OCI-LY7 (cell line): ENCODE data around the gene HECA. TPM values are rescaled to one million over a fixed set of nuclear protein-coding genes. Genes with fewer than 3 reads are reported as not detected.

Source experiments
- BruUV-seq: library from RNA; stranded (reverse); fragments of 400-500 nt; replicated peaks from 2 replicates; lab custom pipeline; 2021; lab: Mats Ljungman, UMichigan
- CTCF ChIA-PET: fragments of 300-600 bp; sonication (Branson Sonifier 250); formaldehyde crosslinking; loops from one replicate; lab custom pipeline; 2022; ENCODE audit warnings: antibody characterized with exemption; ENCODE audit not compliant: unreplicated experiment; lab: Charles Lee
- POLR2A ChIA-PET: fragments of 300-600 bp; sonication (Branson Sonifier 250); formaldehyde crosslinking; loops from one replicate; lab custom pipeline; 2022; ENCODE audit warnings: antibody characterized with exemption; lab: Charles Lee
- DNase-seq: peaks from one replicate; pipeline ENCODE4 v3.0.0-alpha.2; 2015; ENCODE audit warnings: low spot score
- H2AFZ ChIP-seq: fragments of 200-600 bp; sonication (generic), shearing (Covaris generic); 2 replicates; pipeline ENCODE4 v1.6.1; 2014; ENCODE audit warnings: mild to moderate bottlenecking, antibody characterized with exemption, low read length, moderate library complexity
- H3K27ac ChIP-seq: fragments of 200-600 bp; sonication (generic); 2 replicates; pipeline ENCODE4 v1.5.1; 2014; ENCODE audit warnings: mixed run types, low read depth, mild to moderate bottlenecking, moderate library complexity, low read length, inconsistent platforms; ENCODE audit not compliant: poor library complexity, severe bottlenecking
- H3K36me3 ChIP-seq: fragments of 200-600 bp; sonication (generic); 2 replicates; pipeline ENCODE4 v1.6.1; 2014; ENCODE audit warnings: mild to moderate bottlenecking, antibody characterized with exemption, low read length, moderate library complexity, mixed read lengths; ENCODE audit not compliant: insufficient read depth
- H3K4me1 ChIP-seq: fragments of 200-600 bp; sonication (generic); 2 replicates; pipeline ENCODE4 v1.5.1; 2014; ENCODE audit warnings: mild to moderate bottlenecking, low read length; ENCODE audit not compliant: insufficient read depth, poor library complexity, severe bottlenecking
- H3K4me2 ChIP-seq: fragments of 200-600 bp; sonication (generic); 2 replicates; pipeline ENCODE4 v1.6.1; 2014; ENCODE audit warnings: mild to moderate bottlenecking, low read length
- H3K4me3 ChIP-seq: fragments of 200-600 bp; sonication (generic); 2 replicates; pipeline ENCODE4 v1.5.1; 2014; ENCODE audit warnings: mild to moderate bottlenecking, low read depth, low read length; ENCODE audit not compliant: poor library complexity, severe bottlenecking
- H3K79me2 ChIP-seq: fragments of 200-600 bp; sonication (generic); 2 replicates; pipeline ENCODE4 v1.6.1; 2016; ENCODE audit warnings: low read depth, mild to moderate bottlenecking, low read length, moderate library complexity, mixed read lengths; ENCODE audit not compliant: insufficient read depth
- H3K9me2 ChIP-seq: fragments of 200-600 bp; sonication (generic); 2 replicates; pipeline ENCODE4 v1.6.1; 2016; ENCODE audit warnings: mild to moderate bottlenecking, low read length, mixed read lengths; ENCODE audit not compliant: insufficient read depth
- H3K9me3 ChIP-seq: fragments of 200-600 bp; sonication (generic); 2 replicates; pipeline ENCODE4 v1.6.1; 2014; ENCODE audit warnings: mild to moderate bottlenecking, mixed run types, low read length, mixed read lengths
- H4K20me1 ChIP-seq: fragments of 200-600 bp; sonication (generic); 2 replicates; pipeline ENCODE4 v1.6.1; 2014; ENCODE audit warnings: mild to moderate bottlenecking, antibody characterized with exemption, low read length, moderate library complexity, mixed read lengths; ENCODE audit not compliant: insufficient read depth
- EZH2phosphoT487 ChIP-seq: fragments of 200-600 bp; sonication (generic); IDR thresholded peaks from 2 replicates; pipeline ENCODE4 v1.6.1; 2018; ENCODE audit warnings: low read depth, borderline replicate concordance, mild to moderate bottlenecking, mixed run types, antibody characterized with exemption, low read length, moderate library complexity, mixed read lengths
- intact Hi-C: fragments of 100-400 bp; cut with micrococcal nuclease; formaldehyde crosslinking; loops from one replicate; pipeline ENCODE4 v1.10.0; 2022; ENCODE audit not compliant: unreplicated experiment
- total RNA-seq, 2 experiments: library from RNA; depleted of rRNA in 1 of 2; stranded (reverse); fragments of >200 nt in 1 of 2; shearing (Covaris generic) in 1 of 2; gene quantifications; 2 replicates each; pipeline ENCODE4 v1.2.3, GENCODE V29; 2014 to 2022
- TF ChIP-seq, protein P1 (sequence below): fragments of 200-600 bp; sonication (generic); conservative IDR thresholded peaks from 2 replicates; pipeline ENCODE4 v1.5.1; 2014; ENCODE audit warnings: mild to moderate bottlenecking, antibody characterized with exemption, low read length, moderate library complexity, mixed read lengths

HECA gene
- total RNA-seq, 2 experiments from 2014 or later = 21.9 to 23.3 TPM

DNA sequence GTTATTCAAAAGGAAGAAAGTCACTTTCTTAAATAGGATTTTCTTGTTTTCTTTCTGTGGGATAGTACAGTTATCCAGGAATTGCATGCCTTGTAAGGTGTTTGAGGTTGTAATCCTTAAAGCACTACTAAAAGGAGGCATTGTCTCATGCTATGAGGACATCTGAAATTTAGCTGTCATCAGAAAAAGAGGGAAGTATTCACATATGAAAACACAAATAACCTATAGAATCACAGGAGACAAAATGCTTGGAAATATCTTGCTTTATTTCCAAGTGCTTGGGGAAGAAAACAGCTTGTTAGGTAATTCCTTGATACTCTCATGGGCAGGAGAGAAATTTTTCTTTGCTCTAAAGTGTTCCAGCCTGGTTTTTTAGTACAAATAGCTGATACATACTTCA lies 40.1 kb downstream of the HECA start:
- peaks cover 9% of the 10 kb centered on the region; the same call in 1 of the 2 replicates for H3K9me3 ChIP-seq
- H3K79me2 ChIP-seq = no peaks in the 10 kb centered on the region
- ChIA-PET POLR2A (interaction anchor here (0.8 to 2.3 kb wide), 6 partner anchors 10 to 481 kb away, joined by 3 to 13 read pairs (median 4); partner anchors contain the start of gene CITED2), CTCF (interaction anchor here (1.2 to 1.3 kb wide), 2 partner anchors 9 to 44 kb away, joined by 3 read pairs; no protein-coding TSS in a partner anchor)
- TF ChIP-seq, protein P1, sequence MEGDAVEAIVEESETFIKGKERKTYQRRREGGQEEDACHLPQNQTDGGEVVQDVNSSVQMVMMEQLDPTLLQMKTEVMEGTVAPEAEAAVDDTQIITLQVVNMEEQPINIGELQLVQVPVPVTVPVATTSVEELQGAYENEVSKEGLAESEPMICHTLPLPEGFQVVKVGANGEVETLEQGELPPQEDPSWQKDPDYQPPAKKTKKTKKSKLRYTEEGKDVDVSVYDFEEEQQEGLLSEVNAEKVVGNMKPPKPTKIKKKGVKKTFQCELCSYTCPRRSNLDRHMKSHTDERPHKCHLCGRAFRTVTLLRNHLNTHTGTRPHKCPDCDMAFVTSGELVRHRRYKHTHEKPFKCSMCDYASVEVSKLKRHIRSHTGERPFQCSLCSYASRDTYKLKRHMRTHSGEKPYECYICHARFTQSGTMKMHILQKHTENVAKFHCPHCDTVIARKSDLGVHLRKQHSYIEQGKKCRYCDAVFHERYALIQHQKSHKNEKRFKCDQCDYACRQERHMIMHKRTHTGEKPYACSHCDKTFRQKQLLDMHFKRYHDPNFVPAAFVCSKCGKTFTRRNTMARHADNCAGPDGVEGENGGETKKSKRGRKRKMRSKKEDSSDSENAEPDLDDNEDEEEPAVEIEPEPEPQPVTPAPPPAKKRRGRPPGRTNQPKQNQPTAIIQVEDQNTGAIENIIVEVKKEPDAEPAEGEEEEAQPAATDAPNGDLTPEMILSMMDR = no peak
- TF ChIP-seq EZH2phosphoT487 = no peak
- peaks cover 34% of the 10 kb centered on the region for H3K4me1 ChIP-seq
- no peaks in the 10 kb centered on the region for H4K20me1 ChIP-seq
- H3K4me3 ChIP-seq = no peak overlapping the region
- H3K27ac ChIP-seq = peak overlapping the region; percentile 12
- no peak for DNase-seq
- intact Hi-C loops = loop anchor here (5.0 kb wide), 1 partner anchor 48 kb away; no protein-coding TSS in a partner anchor
- H3K9me2 ChIP-seq = no peaks in the 10 kb centered on the region
- H3K36me3 ChIP-seq = peaks cover 48% of the 10 kb centered on the region
- H3K4me2 ChIP-seq = peak overlapping the region; percentile 38
- BruUV-seq = no TSS peak
- H2AFZ ChIP-seq = no peak overlapping the region

DNA sequence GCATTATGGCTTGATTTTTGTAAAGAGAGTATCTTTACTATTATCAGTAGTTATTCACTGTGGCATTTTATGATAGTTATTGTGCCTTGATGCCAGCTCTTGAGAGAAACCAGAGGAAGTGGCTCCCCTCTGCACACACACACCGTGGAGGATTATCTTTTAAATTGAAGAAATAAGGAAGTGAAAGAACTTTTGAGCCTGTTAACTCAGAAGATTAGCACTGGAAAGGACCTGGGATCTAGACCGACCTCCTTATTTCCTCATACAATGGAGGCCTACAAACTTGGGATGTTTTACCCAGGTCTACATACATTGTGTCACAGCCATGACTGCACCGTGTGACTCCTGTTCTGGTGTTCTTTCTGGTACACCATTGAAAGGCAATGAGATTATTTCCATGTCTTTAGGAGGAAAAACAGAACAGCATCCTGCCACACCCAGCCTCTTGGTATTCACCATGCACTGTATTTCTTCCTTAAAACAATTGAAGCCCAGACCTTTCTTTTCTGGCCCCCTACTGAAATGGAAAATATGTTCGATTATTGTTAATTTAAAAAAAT lies 40.6 kb downstream of the HECA start:
- BruUV-seq = no TSS peak
- no peak overlapping the region for H2AFZ ChIP-seq
- H3K9me2 ChIP-seq = no peaks in the 10 kb centered on the region
- H3K79me2 ChIP-seq = no peaks in the 10 kb centered on the region
- no peak for TF ChIP-seq EZH2phosphoT487
- TF ChIP-seq, protein P1 = no peak
- intact Hi-C loops = loop anchor here (5.0 kb wide), 1 partner anchor 48 kb away; no protein-coding TSS in a partner anchor
- no peak overlapping the region for H3K4me3 ChIP-seq
- peaks cover 53% of the 10 kb centered on the region for H3K36me3 ChIP-seq
- ChIA-PET CTCF (interaction anchor here (1.2 to 1.3 kb wide), 2 partner anchors 10 to 44 kb away, joined by 3 read pairs; no protein-coding TSS in a partner anchor), POLR2A (interaction anchor here (0.8 to 2.3 kb wide), 6 partner anchors 11 to 481 kb away, joined by 3 to 13 read pairs (median 4); partner anchors contain the start of gene CITED2)
- DNase-seq = peak; percentile 68
- no peaks in the 10 kb centered on the region for H4K20me1 ChIP-seq
- H3K9me3 ChIP-seq = peaks cover 9% of the 10 kb centered on the region; the same call in 1 of the 2 replicates
- H3K4me2 ChIP-seq = peak overlapping the region; percentile 38
- H3K27ac ChIP-seq = peak overlapping the region; percentile 12
- peaks cover 34% of the 10 kb centered on the region for H3K4me1 ChIP-seq

DNA sequence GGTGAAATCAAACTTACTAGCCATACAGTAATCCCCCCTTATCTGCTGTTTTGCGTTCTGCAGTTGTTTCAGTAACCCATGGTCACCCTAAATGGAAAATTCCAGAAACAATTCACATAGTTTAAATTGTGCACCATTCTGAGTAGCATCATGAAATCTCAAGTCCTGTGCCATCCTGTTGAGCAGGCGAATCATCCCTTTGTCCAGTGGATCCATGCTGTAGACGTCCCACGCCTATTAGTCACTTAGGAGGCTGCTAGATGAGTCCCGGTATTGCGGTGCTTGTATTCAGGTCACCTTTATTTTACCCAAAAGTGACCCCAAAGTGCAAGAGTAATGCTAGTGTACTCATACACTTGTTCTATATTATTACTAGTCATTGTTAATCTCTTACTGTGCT lies 46.4 kb downstream of the HECA start:
- Histone ChIP-seq H3K4me1 (peaks cover 17% of the 10 kb centered on the region), H4K20me1 (no peaks in the 10 kb centered on the region), H3K9me3 (peaks cover 9% of the 10 kb centered on the region; the same call in 1 of the 2 replicates), H3K4me3 (no peak overlapping the region), H2AFZ (no peak overlapping the region), H3K36me3 (peaks cover 50% of the 10 kb centered on the region), H3K4me2 (no peak overlapping the region), H3K27ac (no peak overlapping the region), H3K79me2 (no peaks in the 10 kb centered on the region), H3K9me2 (no peaks in the 10 kb centered on the region)
- TF ChIP-seq EZH2phosphoT487 = no peak
- TF ChIP-seq, protein P1 = no peak
- BruUV-seq = no TSS peak
- CTCF ChIA-PET = no interaction called here
- intact Hi-C loops = no loop called here
- POLR2A ChIA-PET = interaction anchor here (0.7 to 1.1 kb wide), 2 partner anchors 15 to 31 kb away, joined by 3 to 4 read pairs; no protein-coding TSS in a partner anchor
- no peak for DNase-seq
